Inflammatory macrophage treated with lipopolysaccharide for 4 hours (primary cell): ENCODE data around the gene SYAP1.
"Not testable (repeated sequence)": the region's sequence is repeated elsewhere in the genome, so short reads cannot be mapped to it uniquely, and the experiment has no call there.

ENCODE experiments used
- DNase-seq: peaks from one replicate; pipeline ENCODE4 v3.0.0-alpha.2; 2020

Gene SYAP1

GRCh38 chrX:16783452-16783851, 64.0 kb downstream of the SYAP1 start:
- no peak for DNase-seq

GRCh38 chrX:16784440-16784839, 65.0 kb downstream of the SYAP1 start:
- DNase-seq: not testable (repeated sequence)

- DNase-seq: no peak
Measured at GRCh38 chrX:16785247-16786138, 66.1 kb downstream of the SYAP1 start.

- peak; percentile 96 for DNase-seq
Measured at GRCh38 chrX:16786139-16786790, 66.9 kb downstream of the SYAP1 start, which contains the start of gene TXLNG. TSS of gene TXLNG (plus strand) at chrX:16786466. CDS start at chrX:16786488, 22 bp downstream.

- no peak for DNase-seq
Measured at GRCh38 chrX:16786791-16787735, 67.7 kb downstream of the SYAP1 start.

- DNase-seq: no peak
Measured at GRCh38 chrX:16788477-16788876, 69.1 kb downstream of the SYAP1 start.

GRCh38 chrX:16796298-16796697, 76.9 kb downstream of the SYAP1 start:
- DNase-seq: no peak

- peak; percentile 61 for DNase-seq
Measured at GRCh38 chrX:16797358-16797757, 77.9 kb downstream of the SYAP1 start.

- DNase-seq: no peak
Measured at GRCh38 chrX:16797841-16798240, 78.4 kb downstream of the SYAP1 start.

GRCh38 chrX:16804923-16805464, 85.6 kb downstream of the SYAP1 start:
- DNase-seq: no peak

- peak; percentile 22 for DNase-seq
Measured at GRCh38 chrX:16807548-16807947, 88.1 kb downstream of the SYAP1 start.

GRCh38 chrX:16807976-16808542, 88.6 kb downstream of the SYAP1 start:
- DNase-seq: peak; percentile 59

- DNase-seq: peak; percentile 53
Measured at GRCh38 chrX:16814597-16814996, 95.2 kb downstream of the SYAP1 start.
